ENCODE results near the gene CLASRP.
A peak's percentile ranks its signal among the peaks of the same experiment; 100 is the strongest.
"Not testable (repeated sequence)": the region's sequence is repeated elsewhere in the genome, so short reads cannot be mapped to it uniquely, and the experiment has no call there.

The CLASRP gene, protein sequence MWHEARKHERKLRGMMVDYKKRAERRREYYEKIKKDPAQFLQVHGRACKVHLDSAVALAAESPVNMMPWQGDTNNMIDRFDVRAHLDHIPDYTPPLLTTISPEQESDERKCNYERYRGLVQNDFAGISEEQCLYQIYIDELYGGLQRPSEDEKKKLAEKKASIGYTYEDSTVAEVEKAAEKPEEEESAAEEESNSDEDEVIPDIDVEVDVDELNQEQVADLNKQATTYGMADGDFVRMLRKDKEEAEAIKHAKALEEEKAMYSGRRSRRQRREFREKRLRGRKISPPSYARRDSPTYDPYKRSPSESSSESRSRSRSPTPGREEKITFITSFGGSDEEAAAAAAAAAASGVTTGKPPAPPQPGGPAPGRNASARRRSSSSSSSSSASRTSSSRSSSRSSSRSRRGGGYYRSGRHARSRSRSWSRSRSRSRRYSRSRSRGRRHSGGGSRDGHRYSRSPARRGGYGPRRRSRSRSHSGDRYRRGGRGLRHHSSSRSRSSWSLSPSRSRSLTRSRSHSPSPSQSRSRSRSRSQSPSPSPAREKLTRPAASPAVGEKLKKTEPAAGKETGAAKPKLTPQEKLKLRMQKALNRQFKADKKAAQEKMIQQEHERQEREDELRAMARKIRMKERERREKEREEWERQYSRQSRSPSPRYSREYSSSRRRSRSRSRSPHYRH

DNA sequence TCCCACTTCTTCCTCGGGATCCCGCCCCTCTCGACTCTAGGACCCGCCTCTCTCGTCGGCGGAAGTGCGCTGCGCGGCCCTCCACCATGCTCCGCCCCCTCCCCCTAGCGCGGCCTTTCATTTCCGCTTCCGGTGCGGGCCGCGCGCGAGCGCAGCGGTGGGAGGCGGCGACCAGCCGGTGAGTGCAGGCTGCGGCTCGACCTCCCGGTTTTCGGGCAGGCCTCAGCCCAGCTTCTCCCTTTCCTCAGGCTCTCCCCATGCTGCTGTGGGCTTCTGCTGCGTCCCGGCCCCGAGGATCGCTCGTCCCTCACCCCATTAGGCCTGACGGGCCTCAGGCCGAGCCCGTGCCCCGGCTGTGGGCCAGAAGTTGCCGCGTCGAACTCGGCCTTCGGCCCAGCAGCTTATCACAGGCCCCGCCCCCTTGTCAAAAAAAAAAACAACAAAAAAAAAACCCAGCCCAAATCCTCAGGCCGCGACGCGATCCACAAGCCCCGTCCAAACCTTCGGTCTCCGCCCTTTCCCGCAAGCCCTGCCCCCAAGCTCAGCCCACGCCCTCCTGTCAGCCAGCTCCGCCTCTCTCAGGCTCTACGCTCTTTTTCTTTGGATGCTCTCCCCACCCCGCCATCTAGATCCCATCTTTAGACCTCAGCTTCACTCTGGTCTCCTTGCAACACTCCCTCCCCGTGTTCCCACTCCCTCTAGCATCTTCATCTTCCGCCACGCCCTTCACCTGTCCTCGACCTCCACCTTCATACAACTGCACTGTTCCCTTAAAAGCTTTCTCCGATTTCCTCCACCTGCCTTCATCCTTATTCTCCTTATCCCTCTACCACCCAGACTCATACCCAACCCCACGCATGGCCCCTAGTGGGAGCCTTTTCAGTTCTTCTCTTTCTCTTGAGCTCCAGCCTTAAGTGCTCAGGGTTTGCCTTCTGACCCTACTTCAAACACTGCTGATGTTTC lies at the start of gene CLASRP:
CLASRP (plus strand) TSS at position 115 of the 963 bp plus-strand sequence. CDS start 1,168 bp downstream, outside the sequence.
- DNase-seq (ENCODE audit: low spot score) = peak; percentile 87
- Mint-ChIP-seq H3K27me3 (ENCODE audit: low read depth) (no peaks in the 10 kb centered on the region), H3K36me3 (ENCODE audit: low read depth) (peaks cover 46% of the 10 kb centered on the region), H3K9me3 (no peaks in the 10 kb centered on the region), H3K4me1 (ENCODE audit: low read depth) (peaks cover 23% of the 10 kb centered on the region), H3K27ac (peak within 1 kb of the TSS; percentile 97), H3K4me3 (peak within 1 kb of the TSS; percentile 92)

DNA sequence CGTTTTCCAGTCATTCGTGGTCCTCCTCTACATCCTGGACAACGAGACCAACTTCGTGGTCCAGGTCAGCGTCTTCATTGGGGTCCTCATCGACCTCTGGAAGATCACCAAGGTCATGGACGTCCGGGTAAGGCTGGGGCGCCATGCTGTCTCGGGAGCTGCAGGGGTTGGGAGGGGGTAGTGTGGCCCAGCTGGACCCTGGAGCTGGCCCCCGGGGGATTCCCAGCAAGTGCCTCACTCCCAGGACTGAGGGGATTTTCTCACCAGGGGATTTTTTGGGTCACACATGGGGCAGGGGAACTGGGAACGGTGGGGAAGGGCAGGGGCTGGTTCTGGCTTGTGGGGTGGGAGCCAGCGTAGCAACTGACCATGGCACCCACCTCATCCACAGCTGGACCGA lies 48.4 kb upstream of the CLASRP start:
- no peak for DNase-seq (ENCODE audit: low spot score)
- Mint-ChIP-seq H3K27ac (no peak overlapping the region), H3K4me3 (no peak overlapping the region), H3K36me3 (ENCODE audit: low read depth) (peaks cover 11% of the 10 kb centered on the region), H3K9me3 (no peaks in the 10 kb centered on the region), H3K4me1 (ENCODE audit: low read depth) (no peaks in the 10 kb centered on the region), H3K27me3 (ENCODE audit: low read depth) (no peaks in the 10 kb centered on the region)

DNA sequence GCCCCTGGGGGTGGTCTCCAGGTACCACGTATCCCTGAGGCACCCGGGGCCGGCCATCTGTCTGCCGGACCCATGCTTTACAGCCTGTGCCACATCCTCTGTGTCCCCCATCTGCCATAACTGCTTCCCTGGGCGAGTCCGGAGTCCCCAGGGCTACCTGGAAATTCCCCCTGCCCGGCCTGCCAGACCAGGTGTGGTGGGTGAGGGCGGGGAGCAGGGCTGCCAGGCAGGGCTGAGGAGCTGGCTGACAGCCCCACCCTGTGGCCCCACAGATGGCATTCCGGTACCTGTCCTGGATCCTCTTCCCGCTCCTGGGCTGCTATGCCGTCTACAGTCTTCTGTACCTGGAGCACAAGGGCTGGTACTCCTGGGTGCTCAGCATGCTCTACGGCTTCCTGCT lies 47.9 kb upstream of the CLASRP start:
- no peak overlapping the region for H3K4me3 Mint-ChIP-seq
- H3K27me3 Mint-ChIP-seq (ENCODE audit: low read depth) = no peaks in the 10 kb centered on the region
- no peaks in the 10 kb centered on the region for H3K4me1 Mint-ChIP-seq (ENCODE audit: low read depth)
- H3K9me3 Mint-ChIP-seq = no peaks in the 10 kb centered on the region
- H3K27ac Mint-ChIP-seq = no peak overlapping the region
- DNase-seq (ENCODE audit: low spot score) = no peak
- peaks cover 10% of the 10 kb centered on the region for H3K36me3 Mint-ChIP-seq (ENCODE audit: low read depth)

DNA sequence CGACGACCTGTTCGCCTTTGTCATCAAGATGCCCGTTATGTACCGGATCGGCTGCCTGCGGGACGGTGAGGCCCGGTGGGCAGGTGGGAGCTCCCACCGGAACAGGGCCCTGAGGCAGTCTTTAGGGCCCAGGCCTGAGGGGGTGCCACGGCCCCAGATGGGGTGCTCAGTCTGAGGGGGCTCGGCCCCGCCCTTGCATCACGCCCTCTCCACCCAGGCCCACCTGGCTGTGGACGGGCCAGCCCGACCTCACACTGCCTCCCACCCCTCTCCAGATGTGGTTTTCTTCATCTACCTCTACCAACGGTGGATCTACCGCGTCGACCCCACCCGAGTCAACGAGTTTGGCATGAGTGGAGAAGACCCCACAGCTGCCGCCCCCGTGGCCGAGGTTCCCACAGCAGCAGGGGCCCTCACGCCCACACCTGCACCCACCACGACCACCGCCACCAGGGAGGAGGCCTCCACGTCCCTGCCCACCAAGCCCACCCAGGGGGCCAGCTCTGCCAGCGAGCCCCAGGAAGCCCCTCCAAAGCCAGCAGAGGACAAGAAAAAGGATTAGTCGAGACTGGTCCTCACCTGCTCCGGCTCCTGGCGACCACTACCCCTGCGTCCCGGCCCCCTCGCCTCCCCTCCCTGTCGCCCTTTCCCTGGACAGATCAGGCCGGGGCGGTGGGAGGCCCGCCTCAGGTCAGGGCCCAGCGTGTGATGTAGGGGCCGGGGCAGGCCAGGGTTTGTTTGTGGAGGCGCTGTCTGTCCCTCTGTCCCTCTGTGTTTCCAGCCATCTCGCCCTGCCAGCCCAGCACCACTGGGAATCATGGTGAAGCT lies 46.3 kb upstream of the CLASRP start:
- no peak overlapping the region for H3K4me3 Mint-ChIP-seq
- no peaks in the 10 kb centered on the region for H3K9me3 Mint-ChIP-seq
- H3K36me3 Mint-ChIP-seq (ENCODE audit: low read depth) = peaks cover 10% of the 10 kb centered on the region
- H3K27me3 Mint-ChIP-seq (ENCODE audit: low read depth) = no peaks in the 10 kb centered on the region
- no peak overlapping the region for H3K27ac Mint-ChIP-seq
- no peak for DNase-seq (ENCODE audit: low spot score)
- H3K4me1 Mint-ChIP-seq (ENCODE audit: low read depth) = no peaks in the 10 kb centered on the region

DNA sequence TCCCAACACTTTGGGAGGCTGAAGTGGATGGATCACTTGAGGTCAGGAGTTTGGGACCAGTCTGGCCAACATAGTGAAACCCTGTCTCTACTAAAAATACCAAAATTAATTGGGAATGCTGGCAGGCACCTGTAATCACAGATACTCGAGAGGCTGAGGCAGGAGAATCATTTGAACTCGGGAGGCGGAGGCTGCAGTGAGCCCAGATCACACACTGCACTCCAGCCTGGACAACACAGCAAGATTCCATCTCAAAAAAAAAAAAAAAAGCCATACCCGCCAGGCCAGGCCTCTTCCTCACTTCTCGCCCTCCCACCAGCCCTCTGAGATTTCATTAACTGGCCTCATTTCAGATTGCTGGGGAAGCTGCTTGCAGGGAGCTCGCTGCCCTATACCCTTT lies 45.3 kb upstream of the CLASRP start:
- DNase-seq (ENCODE audit: low spot score) = no peak
- Mint-ChIP-seq H3K36me3 (ENCODE audit: low read depth) (peaks cover 10% of the 10 kb centered on the region), H3K9me3 (no peaks in the 10 kb centered on the region), H3K4me1 (ENCODE audit: low read depth) (no peaks in the 10 kb centered on the region), H3K27ac (no peak overlapping the region), H3K27me3 (ENCODE audit: low read depth) (no peaks in the 10 kb centered on the region), H3K4me3 (no peak overlapping the region)

DNA sequence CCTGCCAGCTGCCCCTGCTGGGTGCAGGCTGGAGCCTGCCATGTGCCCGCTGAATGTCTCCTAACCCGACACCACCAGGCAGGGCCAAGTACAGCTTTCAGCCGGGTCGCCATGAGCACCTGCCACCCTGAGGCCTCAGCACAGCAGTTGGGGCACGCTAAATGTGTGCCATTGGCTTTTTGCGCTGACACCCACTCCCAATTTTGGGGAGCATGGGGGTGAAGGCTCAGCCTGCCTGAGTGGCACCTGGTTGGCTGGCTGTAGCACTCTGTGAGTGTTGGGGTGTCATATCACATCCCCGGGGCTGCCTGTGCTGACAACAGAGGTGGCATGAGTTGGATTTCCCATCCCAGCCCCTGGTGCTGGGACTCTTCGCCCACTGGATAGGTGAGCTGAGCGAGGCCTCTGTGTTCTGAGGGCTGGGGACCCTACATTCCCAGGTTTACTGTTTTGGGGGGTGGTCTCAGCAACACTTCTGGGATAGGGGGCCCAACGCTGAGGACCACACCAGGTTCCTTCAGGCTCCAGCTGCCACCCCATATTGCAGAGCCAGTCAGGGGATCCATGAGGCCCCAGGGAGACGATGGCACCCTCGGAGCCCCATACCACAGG lies 44.8 kb upstream of the CLASRP start:
- H3K27ac Mint-ChIP-seq = no peak overlapping the region
- H3K27me3 Mint-ChIP-seq (ENCODE audit: low read depth) = no peaks in the 10 kb centered on the region

DNA sequence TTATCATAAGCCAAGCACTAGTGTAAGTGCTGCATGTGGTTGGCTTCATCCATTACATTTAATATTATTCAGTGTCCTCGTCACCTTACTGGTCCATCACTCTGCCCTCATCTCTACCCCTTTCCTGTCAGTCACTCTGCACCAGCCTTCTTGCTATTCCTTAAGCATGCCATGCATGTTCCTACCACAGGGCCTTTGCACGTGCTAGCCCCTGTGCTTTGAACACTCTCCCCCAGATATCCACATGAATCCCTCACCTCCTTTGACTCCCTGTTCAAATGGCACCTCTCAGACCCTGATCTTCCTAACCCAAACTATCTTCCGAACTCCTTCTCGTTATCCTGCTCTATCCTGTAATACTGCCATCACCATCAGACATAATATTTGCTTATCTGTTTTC lies 40.8 kb upstream of the CLASRP start:
- H3K36me3 Mint-ChIP-seq (ENCODE audit: low read depth) = peaks cover 5% of the 10 kb centered on the region
- peaks cover 2% of the 10 kb centered on the region for H3K4me1 Mint-ChIP-seq (ENCODE audit: low read depth)
- H3K9me3 Mint-ChIP-seq = no peaks in the 10 kb centered on the region
- no peak for DNase-seq (ENCODE audit: low spot score)
- H3K27me3 Mint-ChIP-seq (ENCODE audit: low read depth) = peaks cover 2% of the 10 kb centered on the region
- peak overlapping the region; percentile 37 for H3K27ac Mint-ChIP-seq
- H3K4me3 Mint-ChIP-seq = no peak overlapping the region

More for the DNA sequence above, 44.8 kb upstream of the CLASRP start:
- Mint-ChIP-seq H3K4me3 (no peak overlapping the region), H3K4me1 (ENCODE audit: low read depth) (no peaks in the 10 kb centered on the region), H3K9me3 (no peaks in the 10 kb centered on the region), H3K36me3 (ENCODE audit: low read depth) (peaks cover 8% of the 10 kb centered on the region)
- no peak for DNase-seq (ENCODE audit: low spot score)

DNA sequence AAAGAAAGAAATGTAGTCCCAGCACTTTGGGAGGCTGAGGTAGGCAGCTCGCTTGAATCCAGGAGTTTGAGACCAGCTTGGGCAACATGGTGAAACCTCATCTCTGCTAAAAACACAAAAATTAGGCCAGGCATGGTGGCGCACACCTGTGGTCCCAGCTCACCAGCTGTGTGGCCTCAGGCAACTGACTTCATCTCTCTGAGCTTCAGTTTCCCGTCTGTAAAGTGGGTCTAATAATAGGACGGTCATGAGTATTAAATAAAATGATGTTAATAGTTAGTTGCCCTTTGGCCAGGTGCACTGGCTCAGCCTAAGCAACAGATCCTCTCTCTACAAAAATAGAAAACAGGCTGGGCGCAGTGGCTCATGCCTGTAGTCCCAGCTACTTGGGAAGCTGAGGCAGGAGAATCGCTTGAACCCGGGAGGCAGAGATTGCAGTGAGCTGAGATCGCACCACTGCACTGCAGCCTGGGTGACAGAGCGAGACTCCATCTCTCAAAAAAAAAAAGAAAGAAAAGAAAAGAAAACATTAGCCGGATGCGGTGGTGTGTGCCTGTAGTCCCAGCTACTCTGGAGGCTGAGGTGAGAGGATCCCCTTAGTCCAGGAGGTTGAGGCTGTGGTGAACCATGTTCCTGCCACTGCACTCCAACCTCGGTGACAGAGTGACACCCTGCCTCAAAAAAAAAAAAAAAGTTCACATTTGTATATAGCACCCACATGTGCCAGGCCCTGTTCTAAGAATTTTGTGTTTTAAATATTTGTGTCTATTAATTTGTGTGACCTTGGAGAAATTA lies 39.5 kb upstream of the CLASRP start:
- not testable (repeated sequence) for DNase-seq (ENCODE audit: low spot score); H3K4me3 Mint-ChIP-seq; H3K9me3 Mint-ChIP-seq; H3K27me3 Mint-ChIP-seq (ENCODE audit: low read depth); H3K36me3 Mint-ChIP-seq (ENCODE audit: low read depth); H3K4me1 Mint-ChIP-seq (ENCODE audit: low read depth)
- peak overlapping the region; percentile 74 for H3K27ac Mint-ChIP-seq

DNA sequence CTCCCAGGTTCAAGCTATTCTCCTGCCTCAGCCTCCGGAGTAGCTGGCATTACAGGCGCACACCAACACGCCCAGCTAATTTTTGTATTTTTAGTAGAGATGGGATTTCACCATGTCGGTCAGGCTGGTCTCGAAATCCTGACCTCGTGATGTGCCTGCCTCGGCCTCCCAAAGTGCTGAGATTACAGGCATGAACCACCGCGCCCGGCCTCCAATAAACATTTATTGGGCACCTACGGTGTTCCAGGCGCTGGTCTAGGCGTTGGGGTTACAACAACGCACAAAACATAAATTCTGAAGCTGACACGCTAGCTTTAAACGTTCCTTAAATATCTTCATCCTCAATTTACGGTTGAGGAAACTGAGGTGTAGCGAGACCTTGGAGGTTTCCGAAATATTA lies 38.2 kb upstream of the CLASRP start:
- Mint-ChIP-seq H3K27ac (peak overlapping the region; percentile 76), H3K4me3 (peak overlapping the region; percentile 46)
- not testable (repeated sequence) for H3K9me3 Mint-ChIP-seq; H3K4me1 Mint-ChIP-seq (ENCODE audit: low read depth); H3K36me3 Mint-ChIP-seq (ENCODE audit: low read depth); DNase-seq (ENCODE audit: low spot score); H3K27me3 Mint-ChIP-seq (ENCODE audit: low read depth)

DNA sequence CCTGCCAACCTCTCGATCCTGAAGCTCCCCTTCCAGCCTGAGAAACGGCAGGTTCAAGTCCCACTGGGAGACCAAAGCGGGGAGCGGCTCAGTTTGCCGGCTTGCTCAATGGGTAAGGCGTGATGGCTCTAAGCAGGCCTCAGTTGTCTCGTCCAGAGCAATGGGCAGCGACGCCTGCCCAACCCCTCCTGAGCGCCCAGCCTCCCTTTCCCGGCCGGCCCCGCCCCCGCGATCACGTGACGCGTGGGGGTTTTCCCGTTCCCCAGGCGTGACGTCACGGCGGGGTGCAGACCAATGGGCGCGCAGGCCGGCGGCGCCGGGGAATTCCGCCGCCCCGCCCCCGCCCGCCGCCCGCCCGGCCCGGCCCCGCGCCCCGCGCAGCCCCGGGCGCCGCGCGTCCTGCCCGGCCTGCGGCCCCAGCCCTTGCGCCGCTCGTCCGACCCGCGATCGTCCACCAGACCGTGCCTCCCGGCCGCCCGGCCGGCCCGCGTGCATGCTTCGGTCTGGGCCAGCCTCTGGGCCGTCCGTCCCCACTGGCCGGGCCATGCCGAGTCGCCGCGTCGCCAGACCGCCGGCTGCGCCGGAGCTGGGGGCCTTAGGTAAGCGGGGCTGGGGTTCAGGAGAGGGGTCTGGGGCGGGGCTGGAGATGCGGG lies 37.6 kb upstream of the CLASRP start, which contains the start of gene RELB:
RELB (plus strand) TSS at position 378 of the 653 bp plus-strand sequence; CDS start at position 494, 116 bp downstream.
- Mint-ChIP-seq H3K4me3 (peak within 1 kb of the TSS; percentile 98), H3K36me3 (ENCODE audit: low read depth) (peaks cover 12% of the 10 kb centered on the region), H3K27ac (peak within 1 kb of the TSS; percentile 100), H3K9me3 (no peaks in the 10 kb centered on the region), H3K4me1 (ENCODE audit: low read depth) (peaks cover 4% of the 10 kb centered on the region), H3K27me3 (ENCODE audit: low read depth) (peaks cover 2% of the 10 kb centered on the region)
- peak; percentile 94 for DNase-seq (ENCODE audit: low spot score)

DNA sequence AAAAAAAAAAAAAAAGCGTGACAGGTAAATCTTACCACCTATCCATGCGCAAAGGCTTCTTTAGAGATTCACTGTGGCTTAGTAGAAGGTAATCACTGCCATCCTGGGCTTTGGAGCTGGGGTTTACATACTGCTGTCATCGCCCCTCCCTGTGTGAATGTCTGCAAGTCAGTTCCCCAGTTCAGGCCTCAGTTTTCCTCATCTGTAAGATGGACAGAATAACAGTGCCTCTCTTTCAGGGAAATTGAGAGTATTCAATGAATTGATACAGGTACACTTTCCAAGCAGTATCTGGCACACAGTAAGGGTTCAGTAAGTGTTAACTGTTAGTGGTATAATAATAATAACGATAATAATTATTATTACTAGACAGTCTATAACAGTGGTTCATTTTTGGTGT lies 35.4 kb upstream of the CLASRP start:
- H3K9me3 Mint-ChIP-seq = no peaks in the 10 kb centered on the region
- peaks cover 16% of the 10 kb centered on the region for H3K36me3 Mint-ChIP-seq (ENCODE audit: low read depth)
- H3K4me1 Mint-ChIP-seq (ENCODE audit: low read depth) = peaks cover 4% of the 10 kb centered on the region
- H3K4me3 Mint-ChIP-seq = peak overlapping the region; percentile 21
- no peak for DNase-seq (ENCODE audit: low spot score)
- no peak overlapping the region for H3K27ac Mint-ChIP-seq
- H3K27me3 Mint-ChIP-seq (ENCODE audit: low read depth) = peaks cover 2% of the 10 kb centered on the region

DNA sequence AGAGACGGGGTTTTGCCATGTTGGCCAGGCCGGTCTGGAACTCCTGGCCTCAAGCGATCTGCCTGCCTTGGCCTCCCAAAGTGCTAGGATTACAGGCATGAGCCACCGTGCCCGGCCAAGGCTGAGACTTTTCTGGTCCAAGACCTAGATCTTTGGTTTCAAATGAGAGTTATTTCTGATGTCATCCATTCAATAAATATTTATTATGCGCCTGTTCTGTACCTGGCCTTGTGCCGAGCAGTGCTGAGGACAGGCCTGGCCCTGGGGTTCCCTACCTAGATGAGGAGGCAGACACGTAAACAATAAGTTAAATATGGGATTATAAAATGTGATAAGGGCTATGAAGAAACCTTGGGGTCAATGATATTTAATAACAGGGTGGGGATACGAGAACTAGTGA lies 33.1 kb upstream of the CLASRP start:
- no peak overlapping the region for H3K4me3 Mint-ChIP-seq
- peaks cover 21% of the 10 kb centered on the region for H3K36me3 Mint-ChIP-seq (ENCODE audit: low read depth)
- no peak for DNase-seq (ENCODE audit: low spot score)
- no peak overlapping the region for H3K27ac Mint-ChIP-seq
- peaks cover 4% of the 10 kb centered on the region for H3K4me1 Mint-ChIP-seq (ENCODE audit: low read depth)
- H3K9me3 Mint-ChIP-seq = no peaks in the 10 kb centered on the region
- peaks cover 2% of the 10 kb centered on the region for H3K27me3 Mint-ChIP-seq (ENCODE audit: low read depth)
